ENCODE measurements around the gene TBC1D4.

The TBC1D4 gene

GRCh38 chr13:75447493-75447892, 34.5 kb downstream of the TBC1D4 start:
- TF ChIP-seq, protein P1, sequence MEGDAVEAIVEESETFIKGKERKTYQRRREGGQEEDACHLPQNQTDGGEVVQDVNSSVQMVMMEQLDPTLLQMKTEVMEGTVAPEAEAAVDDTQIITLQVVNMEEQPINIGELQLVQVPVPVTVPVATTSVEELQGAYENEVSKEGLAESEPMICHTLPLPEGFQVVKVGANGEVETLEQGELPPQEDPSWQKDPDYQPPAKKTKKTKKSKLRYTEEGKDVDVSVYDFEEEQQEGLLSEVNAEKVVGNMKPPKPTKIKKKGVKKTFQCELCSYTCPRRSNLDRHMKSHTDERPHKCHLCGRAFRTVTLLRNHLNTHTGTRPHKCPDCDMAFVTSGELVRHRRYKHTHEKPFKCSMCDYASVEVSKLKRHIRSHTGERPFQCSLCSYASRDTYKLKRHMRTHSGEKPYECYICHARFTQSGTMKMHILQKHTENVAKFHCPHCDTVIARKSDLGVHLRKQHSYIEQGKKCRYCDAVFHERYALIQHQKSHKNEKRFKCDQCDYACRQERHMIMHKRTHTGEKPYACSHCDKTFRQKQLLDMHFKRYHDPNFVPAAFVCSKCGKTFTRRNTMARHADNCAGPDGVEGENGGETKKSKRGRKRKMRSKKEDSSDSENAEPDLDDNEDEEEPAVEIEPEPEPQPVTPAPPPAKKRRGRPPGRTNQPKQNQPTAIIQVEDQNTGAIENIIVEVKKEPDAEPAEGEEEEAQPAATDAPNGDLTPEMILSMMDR (IDR thresholded peaks at IDR 0.05; ENCODE audit: low read depth, low read length), result no peak
- no peak for DNase-seq (ENCODE audit: extremely low read depth, low read depth)

GRCh38 chr13:75446874-75447273, 35.1 kb downstream of the TBC1D4 start:
- no peak for DNase-seq (ENCODE audit: extremely low read depth, low read depth)
- TF ChIP-seq, protein P1 (IDR thresholded peaks at IDR 0.05; ENCODE audit: low read depth, low read length), result no peak

GRCh38 chr13:75445717-75446499, 36.1 kb downstream of the TBC1D4 start:
- TF ChIP-seq, protein P1 (IDR thresholded peaks at IDR 0.05; ENCODE audit: low read depth, low read length), result no peak
- no peak for DNase-seq (ENCODE audit: extremely low read depth, low read depth)

DNA sequence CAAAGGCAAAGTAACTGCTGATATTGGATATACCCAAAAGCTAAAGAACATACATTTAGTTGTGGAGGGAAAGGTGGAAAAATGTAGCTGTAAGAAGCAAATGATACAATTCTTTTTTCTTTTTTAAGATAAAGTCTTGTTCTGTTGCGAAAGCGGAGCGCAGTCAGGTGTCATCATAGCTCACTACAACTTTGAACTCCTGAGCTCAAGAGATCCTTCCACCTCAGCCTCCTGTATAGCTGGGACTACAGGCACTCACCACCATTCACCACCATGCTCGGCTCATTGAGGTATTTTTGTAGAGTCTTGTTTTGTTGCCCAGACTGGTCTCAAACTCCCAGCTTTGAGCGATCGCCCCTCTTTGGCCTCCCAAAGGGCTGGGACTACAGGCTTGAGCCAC, 38.0 kb downstream of the TBC1D4 start:
- DNase-seq (ENCODE audit: extremely low read depth, low read depth), result no peak
- TF ChIP-seq, protein P1 (IDR thresholded peaks at IDR 0.05; ENCODE audit: low read depth, low read length), result no peak

GRCh38 chr13:75443356-75443958, 38.5 kb downstream of the TBC1D4 start:
- DNase-seq (ENCODE audit: extremely low read depth, low read depth), result no peak
- TF ChIP-seq, protein P1 (IDR thresholded peaks at IDR 0.05; ENCODE audit: low read depth, low read length), result no peak

DNA sequence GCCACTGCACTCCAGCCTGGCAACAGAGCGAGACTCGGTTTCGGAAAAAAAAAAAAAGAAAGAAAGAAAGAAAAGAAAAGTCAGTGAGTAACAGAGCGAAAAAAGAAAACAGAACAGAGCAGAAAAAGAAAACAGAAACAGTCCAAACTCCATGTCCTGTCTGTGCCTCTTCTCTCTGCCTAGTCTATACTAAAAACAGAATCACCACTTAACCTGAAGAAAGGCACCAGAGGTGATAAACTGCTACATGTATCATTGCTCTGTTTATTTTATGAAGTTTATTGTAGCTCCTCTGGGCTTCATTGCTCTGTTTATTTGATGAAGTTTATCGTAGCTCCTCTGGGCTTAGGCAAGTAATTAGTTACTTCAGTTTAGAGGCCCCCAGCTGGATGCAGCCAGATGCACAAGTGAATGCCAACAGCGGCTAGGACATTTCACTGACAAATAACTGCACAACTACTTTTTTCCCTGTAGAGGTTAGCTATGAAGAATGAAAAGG, 39.2 kb downstream of the TBC1D4 start:
- TF ChIP-seq, protein P1 (IDR thresholded peaks at IDR 0.05; ENCODE audit: low read depth, low read length), result no peak
- DNase-seq (ENCODE audit: extremely low read depth, low read depth), result no peak

- no peak for DNase-seq (ENCODE audit: extremely low read depth, low read depth)
- TF ChIP-seq, protein P1 (IDR thresholded peaks at IDR 0.05; ENCODE audit: low read depth, low read length), result no peak
These were observed 41.9 kb downstream of the TBC1D4 start for GRCh38 chr13:75440100-75440499.

Measured in AG09319 (cell line).